ENCODE measurements around the gene MAGI2. TPM values are rescaled to one million over a fixed set of nuclear protein-coding genes. Genes with fewer than 3 reads are reported as not detected.

The MAGI2 gene
- polyA plus RNA-seq, 2 donors, result 0.67 to 0.79 TPM

- Histone ChIP-seq H3K36me3 (ENCODE audit: control insufficient read depth in 2 of 2, insufficient read depth in 2 of 2, low read length in 1 of 2) (no peaks in the 10 kb centered on the region), H3K9me3 (ENCODE audit: control insufficient read depth in 2 of 2, insufficient read depth in 1 of 2, low read depth in 1 of 2, low read length in 1 of 2) (no peaks in the 10 kb centered on the region), H3K27me3 (ENCODE audit: control insufficient read depth in 1 of 2, insufficient read depth in 2 of 2, low read length in 2 of 2) (no peaks in the 10 kb centered on the region), H3K4me3 (ENCODE audit: low read depth in 1 of 2, low read length in 2 of 2) (no peak overlapping the region), H3K27ac (ENCODE audit: low read depth in 2 of 2, low read length in 1 of 2) (no peak overlapping the region), H3K4me1 (ENCODE audit: control insufficient read depth in 2 of 2, insufficient read depth in 2 of 2, low read length in 1 of 2) (no peaks in the 10 kb centered on the region)
- 86 to 87% methylated on average over 13 of the region's 13 CpGs for WGBS, 2 donors
Observed at GRCh38 chr7:78071491-78072200, 1381.8 kb downstream of the MAGI2 start.

- H3K9me3 ChIP-seq (ENCODE audit: control insufficient read depth in 2 of 2, insufficient read depth in 1 of 2, low read depth in 1 of 2, low read length in 1 of 2), result no peaks in the 10 kb centered on the region
- 70 to 77% methylated on average over 4 of the region's 4 CpGs for WGBS, 2 donors
- H3K27ac ChIP-seq (ENCODE audit: low read depth in 2 of 2, low read length in 1 of 2), result no peak overlapping the region
- H3K36me3 ChIP-seq (ENCODE audit: control insufficient read depth in 2 of 2, insufficient read depth in 2 of 2, low read length in 1 of 2), result no peaks in the 10 kb centered on the region
- H3K4me1 ChIP-seq (ENCODE audit: control insufficient read depth in 2 of 2, insufficient read depth in 2 of 2, low read length in 1 of 2), result no peaks in the 10 kb centered on the region
- no peaks in the 10 kb centered on the region for H3K27me3 ChIP-seq (ENCODE audit: control insufficient read depth in 1 of 2, insufficient read depth in 2 of 2, low read length in 2 of 2)
- no peak overlapping the region for H3K4me3 ChIP-seq (ENCODE audit: low read depth in 1 of 2, low read length in 2 of 2)
Observed at GRCh38 chr7:78066599-78066998, 1386.9 kb downstream of the MAGI2 start.

GRCh38 chr7:78063758-78064157 is 1389.7 kb downstream of the MAGI2 start:
- H3K4me3 ChIP-seq (ENCODE audit: low read depth in 1 of 2, low read length in 2 of 2), result no peak overlapping the region
- H3K4me1 ChIP-seq (ENCODE audit: control insufficient read depth in 2 of 2, insufficient read depth in 2 of 2, low read length in 1 of 2), result no peaks in the 10 kb centered on the region
- H3K36me3 ChIP-seq (ENCODE audit: control insufficient read depth in 2 of 2, insufficient read depth in 2 of 2, low read length in 1 of 2), result no peaks in the 10 kb centered on the region
- no peaks in the 10 kb centered on the region for H3K9me3 ChIP-seq (ENCODE audit: control insufficient read depth in 2 of 2, insufficient read depth in 1 of 2, low read depth in 1 of 2, low read length in 1 of 2)
- H3K27ac ChIP-seq (ENCODE audit: low read depth in 2 of 2, low read length in 1 of 2), result no peak overlapping the region
- no peaks in the 10 kb centered on the region for H3K27me3 ChIP-seq (ENCODE audit: control insufficient read depth in 1 of 2, insufficient read depth in 2 of 2, low read length in 2 of 2)

DNA sequence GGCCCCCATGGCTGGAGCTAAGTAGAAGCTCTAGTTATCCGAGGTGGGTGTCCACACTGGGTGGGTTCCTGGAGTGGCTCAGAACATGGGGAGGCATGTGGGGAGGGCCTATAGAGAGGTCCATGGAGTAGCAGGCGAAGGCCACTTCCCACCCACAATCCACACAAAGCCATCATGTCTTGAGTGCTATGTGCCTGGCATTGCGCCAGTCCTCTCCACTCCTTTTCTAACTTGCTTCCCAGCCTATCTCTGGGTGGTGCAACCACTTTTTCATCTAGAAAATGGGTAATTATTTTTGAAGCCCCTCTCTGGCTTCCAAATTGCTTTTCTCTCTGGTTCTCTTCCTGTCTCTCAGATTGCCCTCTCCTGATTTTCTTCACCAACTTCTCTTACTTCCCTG is 1391.3 kb downstream of the MAGI2 start:
- Histone ChIP-seq H3K4me1 (ENCODE audit: control insufficient read depth in 2 of 2, insufficient read depth in 2 of 2, low read length in 1 of 2) (no peaks in the 10 kb centered on the region), H3K36me3 (ENCODE audit: control insufficient read depth in 2 of 2, insufficient read depth in 2 of 2, low read length in 1 of 2) (no peaks in the 10 kb centered on the region), H3K4me3 (ENCODE audit: low read depth in 1 of 2, low read length in 2 of 2) (no peak overlapping the region), H3K27me3 (ENCODE audit: control insufficient read depth in 1 of 2, insufficient read depth in 2 of 2, low read length in 2 of 2) (no peaks in the 10 kb centered on the region), H3K9me3 (ENCODE audit: control insufficient read depth in 2 of 2, insufficient read depth in 1 of 2, low read depth in 1 of 2, low read length in 1 of 2) (no peaks in the 10 kb centered on the region), H3K27ac (ENCODE audit: low read depth in 2 of 2, low read length in 1 of 2) (no peak overlapping the region)
- WGBS, 2 donors, result 80 to 90% methylated on average over 3 of the region's 3 CpGs

DNA sequence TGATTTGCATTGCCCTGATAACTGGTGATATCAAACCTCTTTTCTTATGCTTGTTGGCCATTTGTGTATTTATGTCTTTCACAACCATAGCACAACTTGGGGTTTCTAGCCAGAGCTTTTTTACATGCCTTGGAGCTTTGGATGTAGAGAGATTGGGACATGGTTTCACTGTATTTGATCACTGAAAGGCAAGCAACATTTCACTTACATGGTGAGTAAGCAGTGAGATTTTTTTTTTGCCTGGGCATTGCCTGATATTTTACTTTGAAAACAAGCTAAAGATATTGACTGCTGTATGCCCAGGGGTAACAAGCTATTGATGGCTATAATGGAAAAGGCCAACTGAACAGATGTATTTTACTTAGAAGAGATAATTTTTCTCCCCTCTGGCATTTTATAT is 1395.9 kb downstream of the MAGI2 start:
- Histone ChIP-seq H3K27ac (ENCODE audit: low read depth in 2 of 2, low read length in 1 of 2) (no peak overlapping the region), H3K36me3 (ENCODE audit: control insufficient read depth in 2 of 2, insufficient read depth in 2 of 2, low read length in 1 of 2) (no peaks in the 10 kb centered on the region), H3K4me1 (ENCODE audit: control insufficient read depth in 2 of 2, insufficient read depth in 2 of 2, low read length in 1 of 2) (no peaks in the 10 kb centered on the region), H3K9me3 (ENCODE audit: control insufficient read depth in 2 of 2, insufficient read depth in 1 of 2, low read depth in 1 of 2, low read length in 1 of 2) (no peaks in the 10 kb centered on the region), H3K4me3 (ENCODE audit: low read depth in 1 of 2, low read length in 2 of 2) (no peak overlapping the region), H3K27me3 (ENCODE audit: control insufficient read depth in 1 of 2, insufficient read depth in 2 of 2, low read length in 2 of 2) (no peaks in the 10 kb centered on the region)

GRCh38 chr7:78055599-78055998 is 1397.9 kb downstream of the MAGI2 start:
- Histone ChIP-seq H3K36me3 (ENCODE audit: control insufficient read depth in 2 of 2, insufficient read depth in 2 of 2, low read length in 1 of 2) (no peaks in the 10 kb centered on the region), H3K4me1 (ENCODE audit: control insufficient read depth in 2 of 2, insufficient read depth in 2 of 2, low read length in 1 of 2) (no peaks in the 10 kb centered on the region), H3K27ac (ENCODE audit: low read depth in 2 of 2, low read length in 1 of 2) (no peak overlapping the region), H3K27me3 (ENCODE audit: control insufficient read depth in 1 of 2, insufficient read depth in 2 of 2, low read length in 2 of 2) (no peaks in the 10 kb centered on the region), H3K9me3 (ENCODE audit: control insufficient read depth in 2 of 2, insufficient read depth in 1 of 2, low read depth in 1 of 2, low read length in 1 of 2) (no peaks in the 10 kb centered on the region), H3K4me3 (ENCODE audit: low read depth in 1 of 2, low read length in 2 of 2) (no peak overlapping the region)
- WGBS, 2 donors, result 92 to 96% methylated on average over 1 of the region's 1 CpG

GRCh38 chr7:78055001-78055573 is 1398.4 kb downstream of the MAGI2 start:
- no peaks in the 10 kb centered on the region for H3K9me3 ChIP-seq (ENCODE audit: control insufficient read depth in 2 of 2, insufficient read depth in 1 of 2, low read depth in 1 of 2, low read length in 1 of 2)
- no peaks in the 10 kb centered on the region for H3K36me3 ChIP-seq (ENCODE audit: control insufficient read depth in 2 of 2, insufficient read depth in 2 of 2, low read length in 1 of 2)
- 55 to 61% methylated on average over 3 of the region's 3 CpGs for WGBS, 2 donors
- H3K27ac ChIP-seq (ENCODE audit: low read depth in 2 of 2, low read length in 1 of 2), result no peak overlapping the region
- no peaks in the 10 kb centered on the region for H3K4me1 ChIP-seq (ENCODE audit: control insufficient read depth in 2 of 2, insufficient read depth in 2 of 2, low read length in 1 of 2)
- no peaks in the 10 kb centered on the region for H3K27me3 ChIP-seq (ENCODE audit: control insufficient read depth in 1 of 2, insufficient read depth in 2 of 2, low read length in 2 of 2)
- no peak overlapping the region for H3K4me3 ChIP-seq (ENCODE audit: low read depth in 1 of 2, low read length in 2 of 2)

DNA sequence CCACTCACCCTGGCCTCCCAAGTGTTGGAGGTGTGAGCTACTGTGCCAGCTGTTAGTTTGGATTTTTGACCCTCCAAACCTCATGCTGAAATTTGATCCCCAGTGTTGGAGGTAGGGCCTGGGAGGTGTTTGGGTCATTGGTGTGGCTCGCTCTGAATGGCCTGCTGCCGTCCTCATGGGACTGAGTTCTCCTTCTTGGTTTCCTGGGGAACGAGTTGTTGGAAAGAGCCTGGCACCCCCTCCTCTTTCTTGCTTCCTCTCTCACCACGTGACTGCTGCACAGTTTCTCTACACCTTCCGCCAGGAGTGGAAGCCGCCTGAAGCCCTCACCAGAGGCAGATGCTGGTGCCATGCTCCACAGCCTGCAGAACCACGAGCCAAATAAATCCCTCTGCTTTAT is 1401.4 kb downstream of the MAGI2 start:
- Histone ChIP-seq H3K4me1 (ENCODE audit: control insufficient read depth in 2 of 2, insufficient read depth in 2 of 2, low read length in 1 of 2) (no peaks in the 10 kb centered on the region), H3K27me3 (ENCODE audit: control insufficient read depth in 1 of 2, insufficient read depth in 2 of 2, low read length in 2 of 2) (no peaks in the 10 kb centered on the region), H3K27ac (ENCODE audit: low read depth in 2 of 2, low read length in 1 of 2) (no peak overlapping the region), H3K9me3 (ENCODE audit: control insufficient read depth in 2 of 2, insufficient read depth in 1 of 2, low read depth in 1 of 2, low read length in 1 of 2) (no peaks in the 10 kb centered on the region), H3K4me3 (ENCODE audit: low read depth in 1 of 2, low read length in 2 of 2) (no peak overlapping the region), H3K36me3 (ENCODE audit: control insufficient read depth in 2 of 2, insufficient read depth in 2 of 2, low read length in 1 of 2) (no peaks in the 10 kb centered on the region)
- WGBS, 2 donors, result 70 to 72% methylated on average over 7 of the region's 7 CpGs

DNA sequence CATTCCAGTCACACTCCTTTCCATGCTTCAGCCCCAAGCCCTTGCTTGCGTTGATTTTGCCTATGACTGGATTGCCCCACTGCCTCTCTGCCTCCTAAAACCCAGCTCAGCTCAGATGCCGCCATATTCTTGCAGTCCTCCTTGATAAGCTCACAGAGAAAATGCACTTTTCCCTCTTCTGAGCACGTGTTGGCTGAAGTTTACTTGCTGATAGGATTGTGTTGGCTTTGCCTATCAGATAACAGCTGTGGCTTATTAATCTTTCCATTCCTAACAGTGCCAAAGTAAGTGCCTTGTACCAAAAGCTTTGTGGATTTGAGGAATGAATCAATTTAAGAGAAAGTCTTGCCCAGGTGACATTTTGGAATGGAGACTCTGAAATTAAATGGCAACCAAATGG is 1405.7 kb downstream of the MAGI2 start:
- Histone ChIP-seq H3K27ac (ENCODE audit: low read depth in 2 of 2, low read length in 1 of 2) (no peak overlapping the region), H3K27me3 (ENCODE audit: control insufficient read depth in 1 of 2, insufficient read depth in 2 of 2, low read length in 2 of 2) (no peaks in the 10 kb centered on the region), H3K4me3 (ENCODE audit: low read depth in 1 of 2, low read length in 2 of 2) (no peak overlapping the region), H3K9me3 (ENCODE audit: control insufficient read depth in 2 of 2, insufficient read depth in 1 of 2, low read depth in 1 of 2, low read length in 1 of 2) (no peaks in the 10 kb centered on the region), H3K36me3 (ENCODE audit: control insufficient read depth in 2 of 2, insufficient read depth in 2 of 2, low read length in 1 of 2) (no peaks in the 10 kb centered on the region), H3K4me1 (ENCODE audit: control insufficient read depth in 2 of 2, insufficient read depth in 2 of 2, low read length in 1 of 2) (no peaks in the 10 kb centered on the region)
- 68 to 71% methylated on average over 3 of the region's 3 CpGs for WGBS, 2 donors

DNA sequence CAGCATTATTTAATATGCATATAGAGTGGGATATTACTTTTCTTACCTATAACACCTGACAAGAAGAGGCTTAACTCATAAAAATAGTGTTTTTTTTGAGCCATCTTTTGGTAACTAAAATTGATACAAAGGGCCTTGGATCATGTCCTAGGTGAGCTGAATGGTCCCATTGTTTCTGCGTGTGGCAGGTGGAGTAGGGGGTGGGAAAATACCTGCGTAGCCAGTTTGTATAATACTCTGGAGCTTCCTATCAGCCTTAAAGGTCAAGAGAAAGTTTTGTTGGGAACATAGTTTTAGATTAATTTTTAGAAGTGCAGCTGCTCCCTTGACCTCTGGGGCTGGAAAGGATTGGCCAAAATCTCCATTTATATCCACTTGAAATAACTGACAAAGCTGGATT is 1410.3 kb downstream of the MAGI2 start:
- Histone ChIP-seq H3K27me3 (ENCODE audit: control insufficient read depth in 1 of 2, insufficient read depth in 2 of 2, low read length in 2 of 2) (no peaks in the 10 kb centered on the region), H3K36me3 (ENCODE audit: control insufficient read depth in 2 of 2, insufficient read depth in 2 of 2, low read length in 1 of 2) (no peaks in the 10 kb centered on the region), H3K27ac (ENCODE audit: low read depth in 2 of 2, low read length in 1 of 2) (no peak overlapping the region), H3K4me3 (ENCODE audit: low read depth in 1 of 2, low read length in 2 of 2) (no peak overlapping the region), H3K4me1 (ENCODE audit: control insufficient read depth in 2 of 2, insufficient read depth in 2 of 2, low read length in 1 of 2) (peaks cover 0 to 3% of the 10 kb centered on the region in 2 donors), H3K9me3 (ENCODE audit: control insufficient read depth in 2 of 2, insufficient read depth in 1 of 2, low read depth in 1 of 2, low read length in 1 of 2) (no peaks in the 10 kb centered on the region)
- WGBS, 2 donors, result 69 to 76% methylated on average over 2 of the region's 2 CpGs
